Adrenal gland (tissue), 12 donors: Measurements from ENCODE around the gene ST6GALNAC5. TPM values are rescaled to one million over a fixed set of nuclear protein-coding genes. Genes with fewer than 3 reads are reported as not detected.

Experiments used
- DNase-seq, 7 donors: peaks; one replicate each; pipeline ENCODE4 v3.0.0-alpha.2; 2019 to 2020
- H3K27ac ChIP-seq, 5 donors: fragments of 200-600 bp; sonication (generic) in 4 of 5; 1 replicate in 3 of 5; 2 replicates in 2 of 5; pipeline versions ENCODE4 v1.5.1 to v1.8.0; 2016 to 2020; ENCODE audit warnings: mild to moderate bottlenecking in 1 of 5
- H3K27me3 ChIP-seq: fragments of 200-600 bp; 2 replicates; pipeline ENCODE4 v1.8.0; 2021
- H3K36me3 ChIP-seq, 2 donors: fragments of 200-600 bp; replicated peaks in 1 of 2; 1 replicate in 1 of 2; 2 replicates in 1 of 2; pipeline versions ENCODE4 v1.5.1 to v1.8.0; 2018 to 2022
- H3K4me1 ChIP-seq, 2 donors: fragments of 200-600 bp; replicated peaks in 1 of 2; 1 replicate in 1 of 2; 2 replicates in 1 of 2; pipeline versions ENCODE4 v1.5.1 to v1.8.0; 2018 to 2021
- H3K4me3 ChIP-seq, 4 donors: fragments of 200-600 bp; sonication (generic) in 3 of 4; one replicate each; pipeline ENCODE4 v1.5.1; 2016 to 2018
- H3K9me3 ChIP-seq, 3 donors: fragments of 200-600 bp; sonication (generic) in 1 of 3; replicated peaks in 1 of 3; 1 replicate in 2 of 3; 2 replicates in 1 of 3; pipeline versions ENCODE4 v1.5.1 to v1.8.0; 2016 to 2021
- POLR2A ChIP-seq, 2 donors: fragments of 450-650 bp; IDR thresholded peaks; one replicate each; pipeline ENCODE4 v1.6.1; 2017; ENCODE audit warnings: antibody characterized with exemption in 2 of 2, mild to moderate bottlenecking in 2 of 2, moderate library complexity in 1 of 2
- WGBS, 4 donors: extraction: QIAGEN DNeasy Blood & Tissue Kit in 2 of 4; methylation state at CpG; one replicate each; pipeline versions ENCODE4 v1.1.5 to v1.1.7; 2013 to 2017; 5-methylcytosine and 5-hydroxymethylcytosine counted together
- intact Hi-C, 2 donors: fragments of 100-400 bp; cut with DNase I; formaldehyde crosslinking; loops; one replicate each; pipeline versions ENCODE4 v1.14.1 to v1.15.0; 2022 to 2023
- polyA plus RNA-seq, 3 donors: library from polyadenylated mRNA; stranded (reverse); fragments of 200-250 nt in 2 of 3; fragments of 350-450 nt in 1 of 3; fragmentation: Illumina TruSeq in 1 of 3; extraction: RNeasy Lipid Tissue Mini Kit (QIAGEN cat#74804) in 1 of 3; gene quantifications; one replicate each; pipeline ENCODE4 v1.2.3, GENCODE V29; 2013 to 2014
- total RNA-seq, 9 donors: library from RNA; depleted of rRNA in 4 of 9; stranded (reverse); fragments of >200 nt in 4 of 9; fragments of 120-200 nt in 1 of 9; fragmentation: NEBNext Ultra II Directional in 1 of 9; extraction: Animal tissue kit (Norgen Biotek cat#: 25700) in 1 of 9; gene quantifications; one replicate each; pipeline versions ENCODE4 v1.1.0 to v1.2.4, GENCODE V29; 2013 to 2023
- TF ChIP-seq, protein P1 (sequence below), 6 experiments: fragments of 450-650 bp in 4 of 6; fragments of 200-600 bp in 2 of 6; sonication (generic) in 1 of 6; IDR thresholded peaks; 1 replicate in 5 of 6; 2 replicates in 1 of 6; pipeline versions ENCODE4 v1.5.1 to v1.8.0; 2016 to 2021; ENCODE audit warnings: antibody characterized with exemption in 6 of 6, mild to moderate bottlenecking in 2 of 6, moderate library complexity in 1 of 6
- donor health status: healthy with polysubstance abuse.
- donor health status: Bipolar disorder and iron deficiency.
- donor health status: DM: yes; HTN: yes; CAD: no.
- donor health status: DM: no; HTN: no; CAD: no.
- donor health status: DM: no; HTN: no; CAD: no.
- donor health status: DM: yes; HTN: yes; CAD: no.

ST6GALNAC5 gene
- total and polyA plus RNA-seq, 12 donors: 1.1 to 48.4 (median 21.4) TPM

DNA sequence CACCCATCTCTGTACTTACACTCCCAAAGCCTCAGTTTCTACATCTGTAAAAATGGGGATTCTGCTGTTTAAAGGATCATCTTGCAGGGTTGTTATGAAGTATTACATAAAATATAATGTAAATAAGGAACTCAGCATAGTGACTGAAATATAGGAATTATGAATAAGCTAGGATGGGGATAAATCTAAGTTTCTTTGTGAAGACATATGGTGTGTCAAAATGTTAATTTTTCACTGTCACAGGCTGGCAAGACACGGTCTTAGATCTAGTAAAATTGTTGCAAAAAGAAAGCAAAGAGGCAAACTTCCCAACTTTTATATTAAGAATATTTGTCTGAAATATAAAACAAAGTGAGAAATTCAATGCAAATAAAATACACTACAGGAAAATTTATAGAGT is 42.0 kb downstream of the ST6GALNAC5 start:
- no peaks in the 10 kb centered on the region for H3K9me3 ChIP-seq
- intact Hi-C loops: no loop called here
- DNase-seq: no peak
- WGBS, 4 donors: 60 to 76% (median 69%) methylated on average over 1 of the region's 1 CpG
- TF ChIP-seq POLR2A (IDR thresholded peaks at IDR 0.05): no peak
- TF ChIP-seq, protein P1, sequence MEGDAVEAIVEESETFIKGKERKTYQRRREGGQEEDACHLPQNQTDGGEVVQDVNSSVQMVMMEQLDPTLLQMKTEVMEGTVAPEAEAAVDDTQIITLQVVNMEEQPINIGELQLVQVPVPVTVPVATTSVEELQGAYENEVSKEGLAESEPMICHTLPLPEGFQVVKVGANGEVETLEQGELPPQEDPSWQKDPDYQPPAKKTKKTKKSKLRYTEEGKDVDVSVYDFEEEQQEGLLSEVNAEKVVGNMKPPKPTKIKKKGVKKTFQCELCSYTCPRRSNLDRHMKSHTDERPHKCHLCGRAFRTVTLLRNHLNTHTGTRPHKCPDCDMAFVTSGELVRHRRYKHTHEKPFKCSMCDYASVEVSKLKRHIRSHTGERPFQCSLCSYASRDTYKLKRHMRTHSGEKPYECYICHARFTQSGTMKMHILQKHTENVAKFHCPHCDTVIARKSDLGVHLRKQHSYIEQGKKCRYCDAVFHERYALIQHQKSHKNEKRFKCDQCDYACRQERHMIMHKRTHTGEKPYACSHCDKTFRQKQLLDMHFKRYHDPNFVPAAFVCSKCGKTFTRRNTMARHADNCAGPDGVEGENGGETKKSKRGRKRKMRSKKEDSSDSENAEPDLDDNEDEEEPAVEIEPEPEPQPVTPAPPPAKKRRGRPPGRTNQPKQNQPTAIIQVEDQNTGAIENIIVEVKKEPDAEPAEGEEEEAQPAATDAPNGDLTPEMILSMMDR (IDR thresholded peaks at IDR 0.05): no peak
- no peaks in the 10 kb centered on the region for H3K36me3 ChIP-seq
- no peak overlapping the region for H3K4me3 ChIP-seq
- no peak overlapping the region for H3K27ac ChIP-seq
- no peaks in the 10 kb centered on the region for H3K27me3 ChIP-seq
- no peaks in the 10 kb centered on the region for H3K4me1 ChIP-seq

GRCh38 chr1:76919085-76919484 is 51.8 kb downstream of the ST6GALNAC5 start:
- Histone ChIP-seq H3K9me3 (no peaks in the 10 kb centered on the region), H3K27me3 (no peaks in the 10 kb centered on the region), H3K4me1 (no peaks in the 10 kb centered on the region), H3K27ac (no peak overlapping the region), H3K4me3 (no peak overlapping the region), H3K36me3 (no peaks in the 10 kb centered on the region)
- intact Hi-C loops: no loop called here
- TF ChIP-seq, protein P1 (IDR thresholded peaks at IDR 0.05): no peak
- TF ChIP-seq POLR2A (IDR thresholded peaks at IDR 0.05): no peak
- no peak for DNase-seq
- 69 to 80% (median 79%) methylated on average over 6 of the region's 6 CpGs for WGBS, 4 donors

DNA sequence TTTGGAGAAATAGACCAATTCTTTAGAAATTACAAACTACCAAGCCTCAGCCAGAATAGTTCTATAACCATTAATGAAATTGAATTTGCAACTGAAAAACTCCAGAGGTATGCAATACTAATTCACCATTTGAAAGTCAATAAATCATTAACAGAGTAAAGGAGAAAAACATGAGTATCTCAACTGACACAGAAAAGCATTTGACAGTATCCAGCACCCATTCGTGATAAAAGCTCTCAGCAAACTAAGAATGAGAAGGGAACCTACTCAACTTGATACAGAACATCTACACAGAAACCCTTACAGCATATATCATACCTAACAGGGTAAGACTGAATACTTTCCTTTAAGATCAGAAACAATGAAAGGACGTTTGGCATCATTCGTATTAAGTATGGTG is 54.3 kb downstream of the ST6GALNAC5 start:
- no peak for DNase-seq
- Histone ChIP-seq H3K27ac (no peak overlapping the region), H3K36me3 (no peaks in the 10 kb centered on the region), H3K4me1 (no peaks in the 10 kb centered on the region), H3K27me3 (no peaks in the 10 kb centered on the region), H3K9me3 (no peaks in the 10 kb centered on the region), H3K4me3 (no peak overlapping the region)
- no peak for TF ChIP-seq POLR2A (IDR thresholded peaks at IDR 0.05)
- TF ChIP-seq, protein P1 (IDR thresholded peaks at IDR 0.05): no peak
- WGBS, 4 donors: 76 to 81% (median 77%) methylated on average over 3 of the region's 3 CpGs
- intact Hi-C loops: no loop called here

DNA sequence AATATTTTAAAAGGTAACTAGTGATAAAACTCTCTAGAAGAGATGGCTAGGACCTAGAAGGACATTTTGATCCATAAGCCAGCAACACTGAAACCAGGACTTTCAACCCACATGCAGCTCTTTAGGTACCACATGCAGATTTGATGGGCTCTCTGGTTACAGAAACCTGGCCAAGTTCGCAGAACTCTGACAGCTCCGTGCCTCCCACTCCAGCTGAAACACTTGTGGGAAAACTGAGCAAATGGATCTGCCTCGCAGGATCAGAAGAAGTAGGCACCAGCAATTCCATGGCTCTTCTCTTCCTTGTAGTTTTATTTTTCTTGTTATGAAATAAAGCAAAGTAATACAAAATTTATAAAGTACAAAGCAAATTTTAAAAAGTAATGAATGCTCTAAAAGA is 58.5 kb downstream of the ST6GALNAC5 start:
- WGBS, 4 donors: 86 to 95% (median 91%) methylated on average over 3 of the region's 3 CpGs
- Histone ChIP-seq H3K27me3 (no peaks in the 10 kb centered on the region), H3K36me3 (no peaks in the 10 kb centered on the region), H3K27ac (no peak overlapping the region), H3K4me1 (peaks cover 0 to 9% of the 10 kb centered on the region in 2 donors), H3K9me3 (no peaks in the 10 kb centered on the region), H3K4me3 (no peak overlapping the region)
- TF ChIP-seq, protein P1 (IDR thresholded peaks at IDR 0.05): no peak
- no peak for TF ChIP-seq POLR2A (IDR thresholded peaks at IDR 0.05)
- no peak for DNase-seq
- intact Hi-C loops: no loop called here
